ENCODE data around the gene SPECC1. TPM values are rescaled to one million over a fixed set of nuclear protein-coding genes. Genes with fewer than 3 reads are reported as not detected.
"Not testable (repeated sequence)": the region's sequence is repeated elsewhere in the genome, so short reads cannot be mapped to it uniquely, and the experiment has no call there.

SPECC1 gene
- total RNA-seq, 2 donors from 2014 or later, result 9.3 to 14.1 TPM

GRCh38 chr17:20159406-20160069 is 150.4 kb downstream of the SPECC1 start:
- Mint-ChIP-seq H3K9me3 (no peaks in the 10 kb centered on the region), H3K36me3 (no peaks in the 10 kb centered on the region), H3K27ac (no peak overlapping the region)
- ATAC-seq (no peak), DNase-seq (ENCODE audit: low spot score in 2 of 2) (no peak)

- H3K27ac Mint-ChIP-seq; ATAC-seq; H3K36me3 Mint-ChIP-seq; DNase-seq (ENCODE audit: low spot score in 2 of 2); H3K9me3 Mint-ChIP-seq: not testable (repeated sequence)
Observed at GRCh38 chr17:20165516-20165915, 156.4 kb downstream of the SPECC1 start.

- Mint-ChIP-seq H3K27ac (no peak overlapping the region), H3K36me3 (no peaks in the 10 kb centered on the region), H3K9me3 (no peaks in the 10 kb centered on the region)
- ATAC-seq, result no peak
- no peak for DNase-seq (ENCODE audit: low spot score in 2 of 2)
Observed at GRCh38 chr17:20170085-20170484, 160.9 kb downstream of the SPECC1 start.

GRCh38 chr17:20171741-20172365 is 162.7 kb downstream of the SPECC1 start:
- Mint-ChIP-seq H3K9me3 (no peaks in the 10 kb centered on the region), H3K27ac (peak overlapping the region in 1 of 2 donors; percentile 9), H3K36me3 (no peaks in the 10 kb centered on the region)
- DNase-seq (ENCODE audit: low spot score in 2 of 2), result no peak
- ATAC-seq, result no peak

GRCh38 chr17:20172376-20172775 is 163.2 kb downstream of the SPECC1 start:
- ATAC-seq (no peak), DNase-seq (ENCODE audit: low spot score in 2 of 2) (no peak)
- Mint-ChIP-seq H3K27ac (peak overlapping the region in 1 of 2 donors; percentile 9), H3K9me3 (no peaks in the 10 kb centered on the region), H3K36me3 (no peaks in the 10 kb centered on the region)

GRCh38 chr17:20173091-20173490 is 163.9 kb downstream of the SPECC1 start:
- no peak for DNase-seq (ENCODE audit: low spot score in 2 of 2)
- H3K9me3 Mint-ChIP-seq, result no peaks in the 10 kb centered on the region
- ATAC-seq, result no peak
- H3K36me3 Mint-ChIP-seq, result no peaks in the 10 kb centered on the region
- H3K27ac Mint-ChIP-seq, result no peak overlapping the region

GRCh38 chr17:20174588-20175265 is 165.6 kb downstream of the SPECC1 start:
- Mint-ChIP-seq H3K9me3 (no peaks in the 10 kb centered on the region), H3K36me3 (no peaks in the 10 kb centered on the region), H3K27ac (no peak overlapping the region)
- ATAC-seq (no peak), DNase-seq (ENCODE audit: low spot score in 2 of 2) (no peak)

- H3K36me3 Mint-ChIP-seq, result no peaks in the 10 kb centered on the region
- H3K9me3 Mint-ChIP-seq, result no peaks in the 10 kb centered on the region
- ATAC-seq (no peak), DNase-seq (ENCODE audit: low spot score in 2 of 2) (no peak)
- H3K27ac Mint-ChIP-seq, result no peak overlapping the region
Observed at GRCh38 chr17:20179041-20179440, 169.9 kb downstream of the SPECC1 start.

GRCh38 chr17:20180661-20181060 is 171.5 kb downstream of the SPECC1 start:
- no peak for ATAC-seq
- Mint-ChIP-seq H3K9me3 (no peaks in the 10 kb centered on the region), H3K27ac (no peak overlapping the region), H3K36me3 (no peaks in the 10 kb centered on the region)
- DNase-seq (ENCODE audit: low spot score in 2 of 2), result no peak

- Mint-ChIP-seq H3K9me3 (no peaks in the 10 kb centered on the region), H3K27ac (no peak overlapping the region), H3K36me3 (no peaks in the 10 kb centered on the region)
- DNase-seq (ENCODE audit: low spot score in 2 of 2), result no peak
- no peak for ATAC-seq
Observed at GRCh38 chr17:20184181-20184580, 175.0 kb downstream of the SPECC1 start.

- H3K36me3 Mint-ChIP-seq, result no peaks in the 10 kb centered on the region
- H3K9me3 Mint-ChIP-seq, result no peaks in the 10 kb centered on the region
- no peak overlapping the region for H3K27ac Mint-ChIP-seq
- no peak for ATAC-seq
- DNase-seq (ENCODE audit: low spot score in 2 of 2), result no peak
Observed at GRCh38 chr17:20184977-20185619, 175.9 kb downstream of the SPECC1 start.

GRCh38 chr17:20187049-20187448 is 177.9 kb downstream of the SPECC1 start:
- H3K9me3 Mint-ChIP-seq, result no peaks in the 10 kb centered on the region
- ATAC-seq (no peak), DNase-seq (ENCODE audit: low spot score in 2 of 2) (no peak)
- no peaks in the 10 kb centered on the region for H3K36me3 Mint-ChIP-seq
- no peak overlapping the region for H3K27ac Mint-ChIP-seq

- Mint-ChIP-seq H3K9me3 (no peaks in the 10 kb centered on the region), H3K36me3 (no peaks in the 10 kb centered on the region), H3K27ac (no peak overlapping the region)
- ATAC-seq (no peak), DNase-seq (ENCODE audit: low spot score in 2 of 2) (no peak)
Observed at GRCh38 chr17:20189302-20189701, 180.1 kb downstream of the SPECC1 start.

GRCh38 chr17:20189979-20190378 is 180.8 kb downstream of the SPECC1 start:
- ATAC-seq, result no peak
- H3K27ac Mint-ChIP-seq, result no peak overlapping the region
- peaks cover 0 to 5% of the 10 kb centered on the region in 2 donors for H3K9me3 Mint-ChIP-seq
- no peak for DNase-seq (ENCODE audit: low spot score in 2 of 2)
- H3K36me3 Mint-ChIP-seq, result no peaks in the 10 kb centered on the region

GRCh38 chr17:20190605-20191004 is 181.4 kb downstream of the SPECC1 start:
- no peak for ATAC-seq
- Mint-ChIP-seq H3K36me3 (no peaks in the 10 kb centered on the region), H3K9me3 (peaks cover 0 to 7% of the 10 kb centered on the region in 2 donors), H3K27ac (no peak overlapping the region)
- DNase-seq (ENCODE audit: low spot score in 2 of 2), result no peak

- Mint-ChIP-seq H3K27ac (no peak overlapping the region), H3K36me3 (peaks cover 0 to 4% of the 10 kb centered on the region in 2 donors), H3K9me3 (peaks cover 0 to 10% of the 10 kb centered on the region in 2 donors)
- ATAC-seq (no peak), DNase-seq (ENCODE audit: low spot score in 2 of 2) (no peak)
Observed at GRCh38 chr17:20191056-20191455, 181.9 kb downstream of the SPECC1 start.

GRCh38 chr17:20196286-20196685 is 187.1 kb downstream of the SPECC1 start:
- peaks cover 0 to 21% of the 10 kb centered on the region in 2 donors for H3K9me3 Mint-ChIP-seq
- DNase-seq (ENCODE audit: low spot score in 2 of 2); ATAC-seq; H3K27ac Mint-ChIP-seq: not testable (repeated sequence)
- peaks cover 4 to 16% of the 10 kb centered on the region in 2 donors for H3K36me3 Mint-ChIP-seq
